ENCODE results near the gene ABCA9. TPM values are rescaled to one million over a fixed set of nuclear protein-coding genes. Genes with fewer than 3 reads are reported as not detected.

Gene ABCA9
- total RNA-seq, 1 donor from 2014 or later: 0.26 TPM

GRCh38 chr17:69046121-69046807 lies 14.5 kb downstream of the ABCA9 start:
- no peaks in the 10 kb centered on the region for H3K36me3 ChIP-seq (ENCODE audit: control insufficient read depth, insufficient read depth, low read length)
- DNase-seq (ENCODE audit: low read depth) (no peak), FAIRE-seq (no peak)
- no peaks in the 10 kb centered on the region for H3K27me3 ChIP-seq (ENCODE audit: control insufficient read depth, insufficient read depth, low read length)
- no peak overlapping the region for H3K4me3 ChIP-seq (ENCODE audit: low read depth, low read length)
- no peak for TF ChIP-seq CTCF (IDR thresholded peaks at IDR 0.05; ENCODE audit: insufficient read depth, low read length, severe bottlenecking)

GRCh38 chr17:69045646-69046045 lies 15.1 kb downstream of the ABCA9 start:
- Histone ChIP-seq H3K4me3 (ENCODE audit: low read depth, low read length) (no peak overlapping the region), H3K27me3 (ENCODE audit: control insufficient read depth, insufficient read depth, low read length) (no peaks in the 10 kb centered on the region), H3K36me3 (ENCODE audit: control insufficient read depth, insufficient read depth, low read length) (no peaks in the 10 kb centered on the region)
- TF ChIP-seq CTCF (IDR thresholded peaks at IDR 0.05; ENCODE audit: insufficient read depth, low read length, severe bottlenecking): no peak
- FAIRE-seq (no peak), DNase-seq (ENCODE audit: low read depth) (no peak)

GRCh38 chr17:69044371-69044770 lies 16.4 kb downstream of the ABCA9 start:
- Histone ChIP-seq H3K27me3 (ENCODE audit: control insufficient read depth, insufficient read depth, low read length) (no peaks in the 10 kb centered on the region), H3K4me3 (ENCODE audit: low read depth, low read length) (no peak overlapping the region), H3K36me3 (ENCODE audit: control insufficient read depth, insufficient read depth, low read length) (no peaks in the 10 kb centered on the region)
- no peak for FAIRE-seq
- no peak for DNase-seq (ENCODE audit: low read depth)
- TF ChIP-seq CTCF (IDR thresholded peaks at IDR 0.05; ENCODE audit: insufficient read depth, low read length, severe bottlenecking): no peak

GRCh38 chr17:69043098-69043734 lies 17.5 kb downstream of the ABCA9 start:
- Histone ChIP-seq H3K36me3 (ENCODE audit: control insufficient read depth, insufficient read depth, low read length) (no peaks in the 10 kb centered on the region), H3K4me3 (ENCODE audit: low read depth, low read length) (no peak overlapping the region), H3K27me3 (ENCODE audit: control insufficient read depth, insufficient read depth, low read length) (no peaks in the 10 kb centered on the region)
- FAIRE-seq (no peak), DNase-seq (ENCODE audit: low read depth) (no peak)
- no peak for TF ChIP-seq CTCF (IDR thresholded peaks at IDR 0.05; ENCODE audit: insufficient read depth, low read length, severe bottlenecking)

GRCh38 chr17:69042308-69042707 lies 18.4 kb downstream of the ABCA9 start:
- Histone ChIP-seq H3K27me3 (ENCODE audit: control insufficient read depth, insufficient read depth, low read length) (no peaks in the 10 kb centered on the region), H3K36me3 (ENCODE audit: control insufficient read depth, insufficient read depth, low read length) (no peaks in the 10 kb centered on the region), H3K4me3 (ENCODE audit: low read depth, low read length) (no peak overlapping the region)
- FAIRE-seq: no peak
- DNase-seq (ENCODE audit: low read depth): no peak
- no peak for TF ChIP-seq CTCF (IDR thresholded peaks at IDR 0.05; ENCODE audit: insufficient read depth, low read length, severe bottlenecking)

Data from bronchial epithelial cell (primary cell).